Colonic mucosa (tissue), 4 donors: ENCODE results near the gene OSBPL2. TPM values are rescaled to one million over a fixed set of nuclear protein-coding genes. Genes with fewer than 3 reads are reported as not detected.

Experiments used
- DNase-seq: peaks from one replicate; pipeline ENCODE4 v3.0.0-alpha.2; 2020
- H3K27ac ChIP-seq: fragments of 200-600 bp; one replicate; pipeline ENCODE4 v1.8.0; 2021
- H3K27me3 ChIP-seq: fragments of 200-600 bp; one replicate; pipeline ENCODE4 v1.8.0; 2021
- H3K36me3 ChIP-seq: fragments of 200-600 bp; one replicate; pipeline ENCODE4 v1.8.0; 2021
- H3K4me1 ChIP-seq: fragments of 200-600 bp; one replicate; pipeline ENCODE4 v1.8.0; 2021; ENCODE audit warnings: mild to moderate bottlenecking
- H3K4me3 ChIP-seq: fragments of 200-600 bp; one replicate; pipeline ENCODE4 v1.8.0; 2021
- H3K9ac ChIP-seq, 2 donors: one replicate each; pipeline ENCODE4 v1.7.0; 2013; ENCODE audit warnings: control low read depth in 2 of 2, low read depth in 2 of 2, low read length in 2 of 2
- H3K9me3 ChIP-seq: fragments of 200-600 bp; one replicate; pipeline ENCODE4 v1.8.0; 2021
- CTCF ChIP-seq: fragments of 200-600 bp; IDR thresholded peaks from one replicate; pipeline ENCODE4 v1.8.0; 2022; ENCODE audit warnings: antibody characterized with exemption, mild to moderate bottlenecking
- intact Hi-C: fragments of 100-400 bp; cut with DNase I; formaldehyde crosslinking; loops from one replicate; pipeline ENCODE4 v1.14.1; 2022
- total RNA-seq, 2 donors: library from RNA; stranded (reverse); fragmentation: NEBNext Ultra II Directional in 1 of 2; extraction: Animal tissue kit (Norgen Biotek cat#: 25700) in 1 of 2; gene quantifications; one replicate each; pipeline ENCODE4 v1.2.1, GENCODE V29; 2021
- donor health status: healthy.
- donor health status: DM: no; HTN: no; CAD: no.
- donor health status: DM: no; HTN: no; CAD: no.

The OSBPL2 gene
- total RNA-seq, 2 donors from 2014 or later = 77.3 to 102 TPM

GRCh38 chr20:62301111-62301668 is 62.9 kb downstream of the OSBPL2 start:
- intact Hi-C loops = loop anchor here (5.0 to 10.0 kb wide), 2 partner anchors 81 to 194 kb away; no protein-coding TSS in a partner anchor
- Histone ChIP-seq H3K4me1 (peaks cover 18% of the 10 kb centered on the region), H3K9ac (no peak overlapping the region), H3K4me3 (peak overlapping the region; percentile 81), H3K36me3 (peaks cover 1% of the 10 kb centered on the region), H3K27ac (no peak overlapping the region), H3K27me3 (no peaks in the 10 kb centered on the region), H3K9me3 (no peaks in the 10 kb centered on the region)
- no peak for TF ChIP-seq CTCF
- no peak for DNase-seq

- peak; percentile 84 for TF ChIP-seq CTCF
- peak overlapping the region; percentile 87 to 89 for H3K9ac ChIP-seq
- peaks cover 18% of the 10 kb centered on the region for H3K4me1 ChIP-seq
- peak overlapping the region; percentile 81 for H3K4me3 ChIP-seq
- no peaks in the 10 kb centered on the region for H3K9me3 ChIP-seq
- H3K36me3 ChIP-seq = peaks cover 8% of the 10 kb centered on the region
- peak; percentile 93 for DNase-seq
- intact Hi-C loops = loop anchor here (5.0 to 10.0 kb wide), 2 partner anchors 80 to 193 kb away; no protein-coding TSS in a partner anchor
- H3K27me3 ChIP-seq = no peaks in the 10 kb centered on the region
- peak overlapping the region; percentile 89 for H3K27ac ChIP-seq
Observed at GRCh38 chr20:62301773-62302340, 63.5 kb downstream of the OSBPL2 start.

GRCh38 chr20:62302341-62303061 is 64.2 kb downstream of the OSBPL2 start, which contains the start of gene ADRM1:
TSS of gene ADRM1 (plus strand) at chr20:62302997. CDS start at chr20:62303569, 572 bp downstream.
- Histone ChIP-seq H3K27me3 (no peaks in the 10 kb centered on the region), H3K9ac (peak within 1 kb of the TSS; percentile 87 to 92), H3K27ac (peak within 1 kb of the TSS; percentile 89), H3K4me1 (peaks cover 18% of the 10 kb centered on the region), H3K4me3 (peak within 1 kb of the TSS; percentile 81), H3K36me3 (peaks cover 14% of the 10 kb centered on the region), H3K9me3 (no peaks in the 10 kb centered on the region)
- intact Hi-C loops = loop anchor here (5.0 to 10.0 kb wide), 2 partner anchors 80 to 192 kb away; no protein-coding TSS in a partner anchor
- TF ChIP-seq CTCF = peak; percentile 96
- peak; percentile 95 for DNase-seq

- peaks cover 18% of the 10 kb centered on the region for H3K4me1 ChIP-seq
- intact Hi-C loops = loop anchor here (5.0 to 10.0 kb wide), 2 partner anchors 79 to 192 kb away; no protein-coding TSS in a partner anchor
- no peaks in the 10 kb centered on the region for H3K9me3 ChIP-seq
- H3K27ac ChIP-seq = peak overlapping the region; percentile 89
- DNase-seq = no peak
- no peaks in the 10 kb centered on the region for H3K27me3 ChIP-seq
- H3K4me3 ChIP-seq = peak overlapping the region; percentile 81
- H3K9ac ChIP-seq = peak overlapping the region; percentile 77 to 92
- no peak for TF ChIP-seq CTCF
- peaks cover 19% of the 10 kb centered on the region for H3K36me3 ChIP-seq
Observed at GRCh38 chr20:62303062-62303339, 64.7 kb downstream of the OSBPL2 start.

GRCh38 chr20:62303340-62304226 is 65.3 kb downstream of the OSBPL2 start:
- Histone ChIP-seq H3K27me3 (no peaks in the 10 kb centered on the region), H3K4me1 (peaks cover 18% of the 10 kb centered on the region), H3K9ac (peak overlapping the region; percentile 77 to 92), H3K36me3 (peaks cover 25% of the 10 kb centered on the region), H3K27ac (peak overlapping the region; percentile 89), H3K9me3 (no peaks in the 10 kb centered on the region), H3K4me3 (peak overlapping the region; percentile 81)
- peak; percentile 40 for DNase-seq
- no peak for TF ChIP-seq CTCF
- intact Hi-C loops = loop anchor here (5.0 to 10.0 kb wide), 2 partner anchors 79 to 191 kb away; no protein-coding TSS in a partner anchor
